Measurements from ENCODE around the gene ARL14.

Gene ARL14

GRCh38 chr3:160720123-160720746 is 43.3 kb downstream of the ARL14 start:
- H3K27ac Mint-ChIP-seq, result no peak overlapping the region
- H3K9me3 Mint-ChIP-seq, result no peaks in the 10 kb centered on the region
- intact Hi-C loops (cut with micrococcal nuclease), result no loop called here
- no peaks in the 10 kb centered on the region for H3K36me3 Mint-ChIP-seq (ENCODE audit: low read depth)
- H3K4me3 Mint-ChIP-seq, result no peak overlapping the region
- no peaks in the 10 kb centered on the region for H3K4me1 Mint-ChIP-seq (ENCODE audit: low read depth)
- peaks cover 5% of the 10 kb centered on the region for H3K27me3 Mint-ChIP-seq

- intact Hi-C loops (cut with micrococcal nuclease), result no loop called here
- peaks cover 5% of the 10 kb centered on the region for H3K27me3 Mint-ChIP-seq
- H3K27ac Mint-ChIP-seq, result no peak overlapping the region
- H3K36me3 Mint-ChIP-seq (ENCODE audit: low read depth), result no peaks in the 10 kb centered on the region
- H3K4me3 Mint-ChIP-seq, result no peak overlapping the region
- no peaks in the 10 kb centered on the region for H3K4me1 Mint-ChIP-seq (ENCODE audit: low read depth)
- H3K9me3 Mint-ChIP-seq, result no peaks in the 10 kb centered on the region
Measured at GRCh38 chr3:160722331-160722730, 45.4 kb downstream of the ARL14 start.

GRCh38 chr3:160725338-160725737 is 48.4 kb downstream of the ARL14 start:
- no peak overlapping the region for H3K4me3 Mint-ChIP-seq
- no peaks in the 10 kb centered on the region for H3K9me3 Mint-ChIP-seq
- no peaks in the 10 kb centered on the region for H3K4me1 Mint-ChIP-seq (ENCODE audit: low read depth)
- peaks cover 5% of the 10 kb centered on the region for H3K27me3 Mint-ChIP-seq
- no peak overlapping the region for H3K27ac Mint-ChIP-seq
- intact Hi-C loops (cut with micrococcal nuclease), result no loop called here
- no peaks in the 10 kb centered on the region for H3K36me3 Mint-ChIP-seq (ENCODE audit: low read depth)
